Mesenchymal stem cell (in vitro differentiated cells and primary cell): ENCODE results near the gene MAP3K10.

Experiments
- DNase-seq: peaks from one replicate; pipeline ENCODE4 v3.0.0-alpha.2; 2013
- H2AFZ ChIP-seq: one replicate; pipeline ENCODE4 v1.6.1; 2013; ENCODE audit warnings: low read depth, mild to moderate bottlenecking, control low read depth, inconsistent platforms, low read length, moderate library complexity
- H2AK5ac ChIP-seq: 2 replicates; pipeline ENCODE4 v1.6.1; 2013; ENCODE audit warnings: low read length, moderate library complexity, mild to moderate bottlenecking, inconsistent platforms; ENCODE audit not compliant: severe bottlenecking
- H2BK120ac ChIP-seq: one replicate; pipeline ENCODE4 v1.6.1; 2013; ENCODE audit warnings: low read depth, mild to moderate bottlenecking, inconsistent platforms, low read length, moderate library complexity
- H2BK12ac ChIP-seq, 2 experiments: one replicate each; pipeline ENCODE4 v1.6.1; 2013; ENCODE audit warnings: inconsistent platforms in 2 of 2, low read length in 2 of 2, mild to moderate bottlenecking in 2 of 2, moderate library complexity in 2 of 2, control low read depth in 1 of 2
- H2BK15ac ChIP-seq: one replicate; pipeline ENCODE4 v1.6.1; 2013; ENCODE audit warnings: mild to moderate bottlenecking, low read depth, inconsistent platforms; ENCODE audit not compliant: poor library complexity, severe bottlenecking
- H2BK5ac ChIP-seq: 2 replicates; pipeline ENCODE4 v1.6.1; 2013; ENCODE audit warnings: low read depth, mild to moderate bottlenecking, low read length, control low read depth, inconsistent platforms; ENCODE audit not compliant: poor library complexity, severe bottlenecking
- H3K14ac ChIP-seq, 2 experiments: one replicate each; pipeline ENCODE4 v1.6.1; 2013; ENCODE audit warnings: inconsistent platforms in 2 of 2, low read length in 2 of 2, control low read depth in 1 of 2, mild to moderate bottlenecking in 1 of 2, moderate library complexity in 1 of 2
- H3K18ac ChIP-seq, 2 experiments: one replicate each; pipeline ENCODE4 v1.6.1; 2013; ENCODE audit warnings: inconsistent platforms in 2 of 2, low read length in 2 of 2, control low read depth in 1 of 2, low read depth in 1 of 2, mild to moderate bottlenecking in 1 of 2
- H3K23ac ChIP-seq, 2 experiments: one replicate each; pipeline ENCODE4 v1.6.1; 2013; ENCODE audit warnings: inconsistent platforms in 2 of 2, low read length in 2 of 2, mild to moderate bottlenecking in 2 of 2, moderate library complexity in 2 of 2, control low read depth in 1 of 2
- H3K27ac ChIP-seq: 2 replicates; pipeline ENCODE4 v1.5.1; 2013; ENCODE audit warnings: mild to moderate bottlenecking, moderate library complexity, low read length, control low read depth, inconsistent platforms; ENCODE audit not compliant: poor library complexity, severe bottlenecking
- H3K27me3 ChIP-seq, 2 experiments: 2 replicates each; pipeline versions ENCODE4 v1.6.1 to v1.7.0; 2013; ENCODE audit warnings: low read length in 2 of 2, mild to moderate bottlenecking in 2 of 2, moderate library complexity in 2 of 2, control low read depth in 1 of 2, inconsistent platforms in 1 of 2; ENCODE audit not compliant: control insufficient read depth in 1 of 2, insufficient read depth in 1 of 2
- H3K36me3 ChIP-seq, 2 experiments: 2 replicates each; pipeline versions ENCODE4 v1.6.1 to v1.7.0; 2013; ENCODE audit warnings: low read length in 2 of 2, control low read depth in 1 of 2, inconsistent platforms in 1 of 2, low read depth in 1 of 2, mild to moderate bottlenecking in 1 of 2; ENCODE audit not compliant: insufficient read depth in 2 of 2, control insufficient read depth in 1 of 2
- H3K4ac ChIP-seq, 2 experiments: one replicate each; pipeline ENCODE4 v1.6.1; 2013; ENCODE audit warnings: inconsistent platforms in 2 of 2, low read length in 2 of 2, mild to moderate bottlenecking in 2 of 2, moderate library complexity in 2 of 2, control low read depth in 1 of 2, low read depth in 1 of 2
- H3K4me1 ChIP-seq: 2 replicates; pipeline ENCODE4 v1.6.1; 2013; ENCODE audit warnings: low read depth, low read length, control low read depth; ENCODE audit not compliant: control insufficient read depth, insufficient read depth
- H3K4me2 ChIP-seq: 2 replicates; pipeline ENCODE4 v1.6.1; 2013; ENCODE audit warnings: low read length, mild to moderate bottlenecking, inconsistent platforms; ENCODE audit not compliant: poor library complexity, severe bottlenecking
- H3K4me3 ChIP-seq, 2 experiments: 2 replicates each; pipeline versions ENCODE4 v1.5.1 to v1.7.0; 2013; ENCODE audit warnings: low read length in 2 of 2, mild to moderate bottlenecking in 2 of 2, control low read depth in 1 of 2, low read depth in 1 of 2; ENCODE audit not compliant: insufficient read depth in 1 of 2
- H3K79me1 ChIP-seq: replicated peaks from 2 replicates; pipeline ENCODE4 v1.6.1; 2013; ENCODE audit warnings: mild to moderate bottlenecking, control low read depth, low read length, inconsistent platforms; ENCODE audit not compliant: poor library complexity, severe bottlenecking
- H3K9ac ChIP-seq: 2 replicates; pipeline ENCODE4 v1.7.0; 2013; ENCODE audit warnings: mild to moderate bottlenecking, low read length, moderate library complexity
- H3K9me3 ChIP-seq: 2 replicates; pipeline ENCODE4 v1.7.0; 2013; ENCODE audit warnings: mild to moderate bottlenecking, low read length; ENCODE audit not compliant: control insufficient read depth
- H4K8ac ChIP-seq: one replicate; pipeline ENCODE4 v1.6.1; 2013; ENCODE audit warnings: inconsistent platforms, mild to moderate bottlenecking, low read length, moderate library complexity
- H4K91ac ChIP-seq: one replicate; pipeline ENCODE4 v1.6.1; 2013; ENCODE audit warnings: mild to moderate bottlenecking, low read length, inconsistent platforms
- WGBS: methylation state at CpG from one replicate; pipeline ENCODE4 v1.1.7; 2013; ENCODE audit warnings: mixed read lengths; 5-methylcytosine and 5-hydroxymethylcytosine counted together

Gene MAP3K10

GRCh38 chr19:40252395-40252794 lies 61.2 kb downstream of the MAP3K10 start:
- 75% methylated on average over 7 of the region's 7 CpGs for WGBS
- Histone ChIP-seq H3K18ac (no peak overlapping the region), H3K4me3 (no peak overlapping the region), H3K9me3 (no peaks in the 10 kb centered on the region), H2AK5ac (no peak overlapping the region), H2BK15ac (no peak overlapping the region), H2BK12ac (no peak overlapping the region), H2AFZ (no peak overlapping the region), H3K9ac (no peak overlapping the region), H3K27me3 (no peaks in the 10 kb centered on the region), H3K23ac (no peak overlapping the region), H3K14ac (no peak overlapping the region), H3K36me3 (peaks cover 59 to 83% of the 10 kb centered on the region in 2 experiments), H4K8ac (no peak overlapping the region), H3K79me1 (peaks cover 56% of the 10 kb centered on the region), H3K4me1 (peaks cover 16% of the 10 kb centered on the region), H2BK120ac (no peak overlapping the region), H4K91ac (no peak overlapping the region), H2BK5ac (no peak overlapping the region), H3K27ac (peak overlapping the region; percentile 14), H3K4me2 (no peak overlapping the region), H3K4ac (no peak overlapping the region)
- no peak for DNase-seq

- WGBS, result 95% methylated on average over 8 of the region's 8 CpGs
Measured at GRCh38 chr19:40253611-40254092, 62.4 kb downstream of the MAP3K10 start.

DNA sequence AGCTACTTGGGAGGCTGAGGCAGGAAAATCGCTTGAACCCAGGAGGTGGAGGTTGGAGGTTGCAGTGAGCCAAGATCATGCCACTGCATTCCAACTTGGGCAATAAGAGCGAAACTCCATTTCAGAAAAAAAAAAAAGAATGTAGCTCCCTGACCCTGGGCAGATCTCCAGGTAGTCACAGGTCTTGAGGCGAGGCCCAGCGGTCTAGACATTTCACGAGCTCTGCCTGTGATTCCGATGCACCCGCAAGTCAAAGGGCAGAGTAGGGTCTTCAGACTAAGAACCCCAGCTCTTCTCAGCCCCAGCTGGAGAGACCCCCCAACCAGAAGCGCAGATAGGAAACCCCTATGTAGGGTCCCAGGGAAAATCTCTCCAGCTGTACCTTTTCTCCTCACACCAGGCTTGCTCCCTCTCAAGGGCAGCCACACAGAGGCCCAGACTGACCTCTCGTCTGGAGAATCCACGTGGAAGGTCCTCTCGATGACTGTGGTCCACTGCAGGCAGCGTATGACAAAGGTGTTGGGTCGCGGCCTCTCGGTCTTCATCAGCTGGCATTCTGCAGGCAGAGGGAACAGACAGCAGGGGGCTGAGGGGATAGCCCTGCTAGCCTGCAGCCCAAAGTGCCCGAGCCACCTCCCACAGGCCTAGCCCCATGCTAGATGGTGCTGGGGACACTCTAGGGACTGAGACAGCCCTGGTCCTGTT lies 63.6 kb downstream of the MAP3K10 start:
- Histone ChIP-seq H3K27me3 (no peaks in the 10 kb centered on the region), H3K4me2 (no peak overlapping the region), H2BK12ac (no peak overlapping the region), H2BK15ac (no peak overlapping the region), H3K18ac (no peak overlapping the region), H3K79me1 (peaks cover 41% of the 10 kb centered on the region), H3K23ac (no peak overlapping the region), H3K27ac (no peak overlapping the region), H3K14ac (no peak overlapping the region), H4K8ac (no peak overlapping the region), H4K91ac (no peak overlapping the region), H3K9ac (no peak overlapping the region), H2BK120ac (no peak overlapping the region), H3K4me1 (peaks cover 14% of the 10 kb centered on the region), H2AK5ac (no peak overlapping the region), H2AFZ (no peak overlapping the region), H3K36me3 (peaks cover 39 to 65% of the 10 kb centered on the region in 2 experiments), H2BK5ac (no peak overlapping the region), H3K4me3 (no peak overlapping the region), H3K4ac (no peak overlapping the region), H3K9me3 (no peaks in the 10 kb centered on the region)
- 95% methylated on average over 16 of the region's 16 CpGs for WGBS
- no peak for DNase-seq

More at GRCh38 chr19:40253611-40254092, 62.4 kb downstream of the MAP3K10 start:
- no peaks in the 10 kb centered on the region for H3K9me3 ChIP-seq
- no peak overlapping the region for H3K23ac ChIP-seq
- no peak overlapping the region for H2BK5ac ChIP-seq
- no peak overlapping the region for H2BK12ac ChIP-seq
- H3K4ac ChIP-seq, result no peak overlapping the region
- peaks cover 49% of the 10 kb centered on the region for H3K79me1 ChIP-seq
- H4K8ac ChIP-seq, result no peak overlapping the region
- H3K18ac ChIP-seq, result no peak overlapping the region
- H3K36me3 ChIP-seq, result peaks cover 48 to 74% of the 10 kb centered on the region in 2 experiments
- no peak for DNase-seq
- no peak overlapping the region for H3K27ac ChIP-seq
- H2AK5ac ChIP-seq, result no peak overlapping the region
- H3K27me3 ChIP-seq, result no peaks in the 10 kb centered on the region
- no peak overlapping the region for H2BK120ac ChIP-seq
- H2AFZ ChIP-seq, result no peak overlapping the region
- no peak overlapping the region for H2BK15ac ChIP-seq
- H3K9ac ChIP-seq, result peak overlapping the region; percentile 18
- H3K4me1 ChIP-seq, result peaks cover 14% of the 10 kb centered on the region
- no peak overlapping the region for H3K14ac ChIP-seq
- no peak overlapping the region for H3K4me3 ChIP-seq
- H4K91ac ChIP-seq, result no peak overlapping the region
- H3K4me2 ChIP-seq, result no peak overlapping the region

GRCh38 chr19:40255619-40256166 lies 64.5 kb downstream of the MAP3K10 start:
- Histone ChIP-seq H3K14ac (no peak overlapping the region), H3K27me3 (no peaks in the 10 kb centered on the region), H3K27ac (no peak overlapping the region), H3K4me1 (peaks cover 14% of the 10 kb centered on the region), H2AFZ (no peak overlapping the region), H3K4ac (no peak overlapping the region), H3K23ac (no peak overlapping the region), H3K4me2 (no peak overlapping the region), H3K36me3 (peaks cover 34 to 62% of the 10 kb centered on the region in 2 experiments), H2BK12ac (no peak overlapping the region), H2AK5ac (no peak overlapping the region), H2BK120ac (no peak overlapping the region), H3K79me1 (peaks cover 40% of the 10 kb centered on the region), H3K9me3 (no peaks in the 10 kb centered on the region), H3K9ac (no peak overlapping the region), H3K4me3 (no peak overlapping the region), H4K8ac (no peak overlapping the region), H2BK5ac (no peak overlapping the region), H4K91ac (no peak overlapping the region), H2BK15ac (no peak overlapping the region), H3K18ac (no peak overlapping the region)
- WGBS, result 97% methylated on average over 3 of the region's 3 CpGs
- DNase-seq, result no peak
